MCF 10A (cell line): Measurements from ENCODE around the gene ITGAE. TPM values are rescaled to one million over a fixed set of nuclear protein-coding genes. Genes with fewer than 3 reads are reported as not detected.
A peak's percentile ranks its signal among the peaks of the same experiment; 100 is the strongest.

ENCODE experiments used
- BruUV-seq: library from RNA; stranded (reverse); fragments of 400-500 nt; replicated peaks from 2 replicates; lab custom pipeline; 2021; lab: Mats Ljungman, UMichigan
- CTCF ChIA-PET: fragments of 300-600 bp; sonication (Branson Sonifier 250); formaldehyde crosslinking; extraction: SDS; loops from one replicate; lab custom pipeline; 2021; ENCODE audit warnings: antibody characterized with exemption, inconsistent platforms; lab: Yijun Ruan, JAX
- POLR2A ChIA-PET: fragments of 300-600, 350-650 bp; sonication (Branson Sonifier 250); formaldehyde crosslinking; extraction: SDS; loops from one replicate; lab custom pipeline; 2020; ENCODE audit warnings: antibody characterized with exemption, inconsistent platforms; lab: Yijun Ruan, JAX
- DNase-seq: peaks from one replicate; pipeline ENCODE4 v3.0.0-alpha.2; 2018; ENCODE audit not compliant: unreplicated experiment
- H3K27ac Mint-ChIP-seq: one replicate; pipeline ENCODE4 v1.8.0; 2022; ENCODE audit warnings: mild to moderate bottlenecking, low read depth, mixed read lengths; ENCODE audit not compliant: unreplicated experiment
- H3K27me3 Mint-ChIP-seq: one replicate; pipeline ENCODE4 v1.8.0; 2022; ENCODE audit warnings: mixed read lengths; ENCODE audit not compliant: insufficient read depth, unreplicated experiment
- H3K36me3 Mint-ChIP-seq: one replicate; pipeline ENCODE4 v1.8.0; 2022; ENCODE audit warnings: mild to moderate bottlenecking, moderate library complexity, mixed read lengths; ENCODE audit not compliant: insufficient read depth, unreplicated experiment
- H3K4me1 Mint-ChIP-seq: one replicate; pipeline ENCODE4 v1.8.0; 2022; ENCODE audit warnings: mixed read lengths; ENCODE audit not compliant: insufficient read depth, unreplicated experiment
- H3K4me3 Mint-ChIP-seq: one replicate; pipeline ENCODE4 v1.8.0; 2022; ENCODE audit warnings: mild to moderate bottlenecking, moderate library complexity, mixed read lengths; ENCODE audit not compliant: unreplicated experiment
- H3K9me3 Mint-ChIP-seq: one replicate; pipeline ENCODE4 v1.8.0; 2022; ENCODE audit warnings: mixed read lengths; ENCODE audit not compliant: unreplicated experiment
- CTCF ChIP-seq: fragments of 200-600 bp; IDR thresholded peaks from one replicate; pipeline ENCODE4 v1.8.0; 2022; ENCODE audit warnings: antibody characterized with exemption, mild to moderate bottlenecking; ENCODE audit not compliant: unreplicated experiment
- intact Hi-C: fragments of 100-400 bp; cut with micrococcal nuclease; formaldehyde crosslinking; loops from 2 replicates; pipeline ENCODE4 v1.14.1; 2022
- total RNA-seq: library from RNA; stranded (reverse); gene quantifications from 2 replicates; pipeline ENCODE4 v1.2.3, GENCODE V29; 2022

ITGAE gene
- total RNA-seq, 1 experiment from 2014 or later, result 26.6 TPM

DNA sequence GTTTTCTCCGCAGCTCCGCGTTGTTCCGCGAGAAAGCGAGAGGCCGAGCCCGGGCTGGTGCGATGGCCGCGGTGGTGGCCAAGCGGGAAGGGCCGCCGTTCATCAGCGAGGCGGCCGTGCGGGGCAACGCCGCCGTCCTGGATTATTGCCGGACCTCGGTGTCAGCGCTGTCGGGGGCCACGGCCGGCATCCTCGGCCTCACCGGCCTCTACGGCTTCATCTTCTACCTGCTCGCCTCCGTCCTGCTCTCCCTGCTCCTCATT is 132.0 kb downstream of the ITGAE start:
- H3K9me3 Mint-ChIP-seq, result no peaks in the 10 kb centered on the region
- POLR2A ChIA-PET, result interaction anchor here (0.8 to 3.8 kb wide), 5 partner anchors 9 to 32 kb away, joined by 3 to 36 read pairs (median 17); partner anchors contain the start of genes CTNS, P2RX5 and SHPK
- peaks cover 15% of the 10 kb centered on the region for H3K4me1 Mint-ChIP-seq
- peak overlapping the region; percentile 97 for H3K27ac Mint-ChIP-seq
- no peak for TF ChIP-seq CTCF
- intact Hi-C loops, result no loop called here
- no peak for DNase-seq
- TSS peak; percentile 92 for BruUV-seq
- peaks cover 42% of the 10 kb centered on the region for H3K36me3 Mint-ChIP-seq
- peak overlapping the region; percentile 94 for H3K4me3 Mint-ChIP-seq
- CTCF ChIA-PET, result interaction anchor here (0.7 kb wide), 1 partner anchor 9 kb away, joined by 3 read pairs; no protein-coding TSS in a partner anchor
- H3K27me3 Mint-ChIP-seq, result no peaks in the 10 kb centered on the region

GRCh38 chr17:3668279-3669084 is 132.5 kb downstream of the ITGAE start, which contains the start of the genes EMC6 and TAX1BP3:
Gene EMC6 (plus strand): TSS chr17:3668812. CDS start chr17:3669147, 335 bp downstream.
Gene TAX1BP3 (minus strand): TSS chr17:3668578. CDS start chr17:3668526, 52 bp downstream.
- BruUV-seq, result no TSS peak
- CTCF ChIA-PET, result interaction anchor here (0.7 kb wide), 1 partner anchor 10 kb away, joined by 3 read pairs; no protein-coding TSS in a partner anchor
- H3K4me1 Mint-ChIP-seq, result peaks cover 15% of the 10 kb centered on the region
- H3K9me3 Mint-ChIP-seq, result no peaks in the 10 kb centered on the region
- peaks cover 42% of the 10 kb centered on the region for H3K36me3 Mint-ChIP-seq
- peak within 1 kb of the TSS; percentile 97 for H3K27ac Mint-ChIP-seq
- TF ChIP-seq CTCF, result no peak
- H3K27me3 Mint-ChIP-seq, result no peaks in the 10 kb centered on the region
- POLR2A ChIA-PET, result interaction anchor here (0.8 to 3.8 kb wide), 12 partner anchors 9 to 619 kb away, joined by 3 to 36 read pairs (median 10); partner anchors contain the start of genes ASPA, CTNS, HASPIN and P2RX5
- intact Hi-C loops, result no loop called here
- peak within 1 kb of the TSS; percentile 94 for H3K4me3 Mint-ChIP-seq
- DNase-seq, result peak; percentile 97

- intact Hi-C loops, result no loop called here
- H3K27me3 Mint-ChIP-seq, result no peaks in the 10 kb centered on the region
- H3K4me3 Mint-ChIP-seq, result peak overlapping the region; percentile 94
- H3K27ac Mint-ChIP-seq, result peak overlapping the region; percentile 97
- H3K4me1 Mint-ChIP-seq, result peaks cover 15% of the 10 kb centered on the region
- TSS peak; percentile 29 for BruUV-seq
- CTCF ChIA-PET, result interaction anchor here (0.5 to 1.1 kb wide), 4 partner anchors 31 to 698 kb away, joined by 3 to 4 read pairs (median 3); partner anchors contain the start of genes CTNS, SHPK and TRPV3
- POLR2A ChIA-PET, result interaction anchor here (0.5 to 3.8 kb wide), 16 partner anchors 9 to 1355 kb away, joined by 3 to 36 read pairs (median 6); partner anchors contain the start of genes ASPA, CTNS, HASPIN and P2RX5
- H3K9me3 Mint-ChIP-seq, result no peaks in the 10 kb centered on the region
- no peak for TF ChIP-seq CTCF
- peaks cover 42% of the 10 kb centered on the region for H3K36me3 Mint-ChIP-seq
- peak; percentile 81 for DNase-seq
Measured at GRCh38 chr17:3667366-3668278, 133.4 kb downstream of the ITGAE start.
